NB4 (cell line): Measurements from ENCODE around the gene EMC6.

Experiments
- DNase-seq: peaks from one replicate; pipeline ENCODE4 v3.0.0; 2010; ENCODE audit warnings: low read depth
- H3K4me3 ChIP-seq: one replicate; pipeline ENCODE4 v1.5.1; 2011; ENCODE audit warnings: mild to moderate bottlenecking, low read depth, low read length, moderate library complexity
- MYC ChIP-seq: IDR thresholded peaks from 2 replicates; pipeline ENCODE4 v1.6.1; 2011; ENCODE audit warnings: low read depth, low read length
- POLR2A ChIP-seq: IDR thresholded peaks from 2 replicates; pipeline ENCODE4 v1.6.1; 2011; ENCODE audit warnings: mild to moderate bottlenecking; ENCODE audit not compliant: insufficient read length; ENCODE audit errors: extremely low read depth
- TF ChIP-seq, protein P1 (sequence below): IDR thresholded peaks from one replicate; pipeline ENCODE4 v1.5.1; 2012; ENCODE audit warnings: low read depth, low read length
- TF ChIP-seq, protein P2 (sequence below): IDR thresholded peaks from 2 replicates; pipeline ENCODE4 v1.6.1; 2011; ENCODE audit warnings: low read depth, low read length

EMC6 gene

DNA sequence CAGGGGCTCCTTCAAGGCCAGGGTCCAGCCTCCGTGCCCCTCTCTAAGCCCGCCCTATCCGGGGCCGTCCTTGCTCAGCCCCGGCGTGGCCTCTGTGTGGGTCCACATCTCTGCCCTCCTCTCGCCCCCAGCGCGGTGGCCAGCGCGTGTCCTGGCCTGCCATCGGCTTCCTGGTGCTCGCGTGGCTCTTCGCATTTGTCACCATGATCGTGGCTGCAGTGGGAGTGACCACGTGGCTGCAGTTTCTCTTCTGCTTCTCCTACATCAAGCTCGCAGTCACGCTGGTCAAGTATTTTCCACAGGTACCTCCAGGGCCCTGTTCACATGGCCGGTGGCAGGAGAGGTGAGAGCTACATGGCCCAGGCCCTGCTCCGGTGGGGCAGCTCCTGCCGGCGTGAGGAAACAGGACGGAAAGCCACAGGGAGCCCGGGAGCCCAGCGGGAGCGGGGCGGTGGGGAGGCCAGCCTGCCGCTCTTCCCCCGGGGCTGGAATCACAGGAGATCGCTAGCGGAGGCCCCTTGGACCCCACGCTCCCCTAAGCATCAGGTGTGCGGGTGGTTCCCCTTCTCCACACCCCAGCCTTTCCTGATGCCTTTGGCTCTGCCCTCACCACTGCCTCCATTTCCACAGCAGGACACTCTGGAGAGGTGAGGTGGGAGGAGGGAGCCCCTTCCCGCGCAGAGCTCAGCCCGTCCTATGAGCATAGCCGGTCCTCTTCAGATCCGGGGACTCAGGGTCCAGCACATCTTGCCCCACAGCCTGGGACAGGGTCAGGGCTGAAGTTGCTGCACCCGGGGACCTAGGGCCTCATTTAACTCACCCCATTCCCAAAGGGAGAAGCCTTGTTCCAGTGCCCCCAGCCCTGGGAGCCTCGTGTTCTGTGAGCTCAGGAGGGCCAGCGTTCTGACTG, 10.5 kb upstream of the EMC6 start:
- H3K4me3 ChIP-seq: no peak overlapping the region
- TF ChIP-seq, protein P1, sequence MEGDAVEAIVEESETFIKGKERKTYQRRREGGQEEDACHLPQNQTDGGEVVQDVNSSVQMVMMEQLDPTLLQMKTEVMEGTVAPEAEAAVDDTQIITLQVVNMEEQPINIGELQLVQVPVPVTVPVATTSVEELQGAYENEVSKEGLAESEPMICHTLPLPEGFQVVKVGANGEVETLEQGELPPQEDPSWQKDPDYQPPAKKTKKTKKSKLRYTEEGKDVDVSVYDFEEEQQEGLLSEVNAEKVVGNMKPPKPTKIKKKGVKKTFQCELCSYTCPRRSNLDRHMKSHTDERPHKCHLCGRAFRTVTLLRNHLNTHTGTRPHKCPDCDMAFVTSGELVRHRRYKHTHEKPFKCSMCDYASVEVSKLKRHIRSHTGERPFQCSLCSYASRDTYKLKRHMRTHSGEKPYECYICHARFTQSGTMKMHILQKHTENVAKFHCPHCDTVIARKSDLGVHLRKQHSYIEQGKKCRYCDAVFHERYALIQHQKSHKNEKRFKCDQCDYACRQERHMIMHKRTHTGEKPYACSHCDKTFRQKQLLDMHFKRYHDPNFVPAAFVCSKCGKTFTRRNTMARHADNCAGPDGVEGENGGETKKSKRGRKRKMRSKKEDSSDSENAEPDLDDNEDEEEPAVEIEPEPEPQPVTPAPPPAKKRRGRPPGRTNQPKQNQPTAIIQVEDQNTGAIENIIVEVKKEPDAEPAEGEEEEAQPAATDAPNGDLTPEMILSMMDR: no peak
- no peak for TF ChIP-seq POLR2A
- TF ChIP-seq MYC: no peak
- TF ChIP-seq, protein P2, sequence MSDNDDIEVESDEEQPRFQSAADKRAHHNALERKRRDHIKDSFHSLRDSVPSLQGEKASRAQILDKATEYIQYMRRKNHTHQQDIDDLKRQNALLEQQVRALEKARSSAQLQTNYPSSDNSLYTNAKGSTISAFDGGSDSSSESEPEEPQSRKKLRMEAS: no peak
- DNase-seq: no peak

DNA sequence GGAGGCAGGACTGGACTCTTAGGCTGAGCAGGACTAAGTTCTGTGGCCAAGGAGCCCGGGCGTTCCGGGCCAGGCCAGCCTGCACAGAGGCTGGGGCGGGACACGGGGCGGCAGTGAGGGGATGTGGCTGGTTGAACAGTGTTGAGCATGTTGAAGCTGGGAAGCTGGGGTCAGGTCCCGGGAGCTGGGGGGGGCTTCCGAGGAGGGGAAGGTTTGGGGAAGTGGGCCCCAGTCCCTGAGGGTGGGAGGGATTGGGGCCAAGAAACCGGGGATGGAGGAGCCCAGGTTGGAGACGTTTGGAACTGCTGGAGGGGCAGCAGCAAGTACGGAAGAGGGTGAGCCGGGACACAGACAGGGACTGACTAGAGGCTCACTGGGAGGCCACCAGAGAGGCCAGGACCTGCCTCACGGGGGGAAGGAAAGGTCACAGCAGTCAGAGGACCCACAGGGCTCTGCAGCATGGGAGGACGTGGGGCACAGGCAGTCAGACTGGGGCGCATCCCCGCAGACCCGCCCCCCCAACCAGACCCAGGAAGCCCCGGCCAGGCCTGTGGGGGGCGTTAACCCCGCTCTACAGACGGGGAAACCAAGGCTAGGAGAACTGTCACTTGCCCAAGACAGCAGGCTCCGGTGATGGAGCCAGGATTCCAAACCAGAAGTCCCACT, 9.7 kb upstream of the EMC6 start:
- TF ChIP-seq POLR2A (no peak), MYC (no peak)
- TF ChIP-seq, protein P1: no peak
- TF ChIP-seq, protein P2: no peak
- no peak for DNase-seq

DNA sequence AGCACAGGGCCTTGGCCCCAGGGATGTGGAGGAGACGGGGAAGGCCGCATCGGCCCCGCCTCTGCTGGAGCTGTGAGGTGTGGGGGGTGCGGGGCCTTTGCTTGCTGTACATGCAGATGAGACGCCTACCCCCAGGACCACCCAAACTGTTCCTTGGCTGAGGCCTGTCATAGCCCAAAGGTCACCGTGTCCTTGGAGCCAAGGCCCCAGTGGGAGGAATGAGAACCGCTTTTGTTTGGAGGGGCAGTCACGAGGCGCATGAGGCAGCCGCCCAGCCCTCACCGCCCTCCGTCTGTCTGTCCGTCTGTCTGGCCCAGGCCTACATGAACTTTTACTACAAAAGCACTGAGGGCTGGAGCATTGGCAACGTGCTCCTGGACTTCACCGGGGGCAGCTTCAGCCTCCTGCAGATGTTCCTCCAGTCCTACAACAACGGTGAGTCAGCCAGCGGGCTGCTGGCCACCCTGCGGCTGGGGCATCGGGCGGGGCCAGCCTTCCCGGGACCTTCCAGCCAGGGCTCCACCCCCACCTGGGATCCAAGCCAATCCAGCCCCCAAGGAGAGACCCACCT, 9.0 kb upstream of the EMC6 start:
- DNase-seq: no peak
- no peak overlapping the region for H3K4me3 ChIP-seq
- no peak for TF ChIP-seq POLR2A
- TF ChIP-seq, protein P1: no peak
- TF ChIP-seq, protein P2: no peak
- no peak for TF ChIP-seq MYC

More for the DNA sequence above, 9.7 kb upstream of the EMC6 start:
- no peak overlapping the region for H3K4me3 ChIP-seq

DNA sequence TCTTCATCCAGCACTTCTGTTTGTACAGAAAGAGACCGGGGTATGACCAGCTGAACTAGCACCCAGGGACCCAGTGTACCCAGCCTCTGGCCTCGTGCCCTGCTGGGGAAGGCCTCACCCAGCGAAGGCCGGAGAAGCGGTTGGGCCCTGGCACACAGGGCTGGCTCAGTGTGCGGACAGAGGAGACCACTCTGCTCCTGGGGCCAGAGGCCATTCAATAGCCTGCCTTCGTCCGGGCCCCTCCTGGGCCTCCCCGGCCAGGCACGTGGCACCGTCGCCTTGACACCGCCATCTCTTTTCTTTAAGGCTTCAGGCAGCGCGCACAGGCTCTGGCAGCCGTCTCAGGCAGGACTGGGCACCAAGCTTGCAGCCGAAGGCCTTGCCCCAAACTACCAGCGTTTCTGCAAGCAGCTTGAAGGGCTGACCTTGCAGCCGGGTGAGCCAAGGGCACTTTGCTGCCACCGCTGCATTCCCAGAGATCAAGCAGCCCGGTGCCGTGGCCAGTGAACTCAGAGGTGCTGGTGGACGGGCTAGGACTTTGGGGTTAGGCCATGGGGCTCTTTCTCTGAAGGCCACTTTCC, 8.2 kb upstream of the EMC6 start:
- H3K4me3 ChIP-seq: no peak overlapping the region
- TF ChIP-seq, protein P2: no peak
- no peak for DNase-seq

DNA sequence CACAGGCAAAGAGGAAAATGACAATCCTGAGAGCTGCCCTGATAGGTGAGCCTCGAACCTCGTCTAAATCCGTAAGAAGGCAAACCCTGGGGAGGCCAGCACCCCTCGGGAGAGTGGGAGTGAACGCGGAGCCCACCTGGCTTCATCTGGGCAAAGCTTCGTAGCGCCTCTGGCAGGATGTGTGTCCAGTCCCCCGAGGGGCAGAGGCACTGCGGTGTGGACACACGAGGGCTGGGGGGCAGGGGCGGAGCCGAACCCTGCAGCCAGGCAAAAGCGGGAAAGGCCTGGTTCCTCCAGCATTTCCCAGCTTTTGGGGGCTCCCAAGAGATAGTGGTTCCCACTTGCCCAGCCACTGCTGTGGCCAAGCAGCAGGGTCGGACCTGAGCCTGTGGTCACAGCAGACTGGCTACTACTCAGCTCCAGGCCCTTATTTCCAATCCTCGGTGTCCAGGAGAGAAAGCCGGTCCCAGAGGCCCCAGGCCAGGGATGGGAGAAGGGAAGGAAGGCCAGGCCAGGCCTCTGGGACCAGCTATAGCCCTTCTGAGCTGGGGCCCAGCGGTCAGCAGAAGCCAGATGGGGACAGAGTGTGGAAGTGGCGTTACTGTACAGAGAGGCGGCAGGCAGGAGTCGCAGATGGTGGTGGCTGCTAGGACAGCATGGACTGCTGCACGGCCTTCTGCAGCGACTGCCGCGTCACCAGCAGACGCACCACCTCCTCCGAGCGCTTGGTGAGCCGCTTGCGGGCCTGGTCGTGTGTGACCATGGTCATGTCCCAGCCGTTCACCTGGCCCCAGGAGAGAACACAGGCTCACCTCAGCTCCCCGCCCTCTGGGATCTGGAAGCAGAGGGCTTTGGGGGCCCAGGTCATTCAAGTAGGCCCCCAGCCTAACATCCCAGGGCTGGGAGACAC, 5.3 kb upstream of the EMC6 start:
- no peak overlapping the region for H3K4me3 ChIP-seq
- no peak for DNase-seq
- TF ChIP-seq, protein P1: no peak
- no peak for TF ChIP-seq MYC
- TF ChIP-seq POLR2A: no peak
- TF ChIP-seq, protein P2: no peak
